MCF 10A (cell line): ENCODE results near the gene MMADHC. TPM values are rescaled to one million over a fixed set of nuclear protein-coding genes. Genes with fewer than 3 reads are reported as not detected.

Experiments
- Bru-seq: library from RNA; stranded (reverse); fragments of 400-500 nt; gene quantifications from one replicate; lab custom pipeline; 2021; lab: Mats Ljungman, UMichigan
- BruChase-seq, 2 experiments: library from RNA; stranded (reverse); fragments of 400-500 nt; gene quantifications; one replicate each; lab custom pipeline; 2021; lab: Mats Ljungman, UMichigan
- BruUV-seq: library from RNA; stranded (reverse); fragments of 400-500 nt; replicated peaks from 2 replicates; lab custom pipeline; 2021; lab: Mats Ljungman, UMichigan
- CTCF ChIA-PET: fragments of 300-600 bp; sonication (Branson Sonifier 250); formaldehyde crosslinking; extraction: SDS; loops from one replicate; lab custom pipeline; 2021; ENCODE audit warnings: antibody characterized with exemption, inconsistent platforms; lab: Yijun Ruan, JAX
- POLR2A ChIA-PET: fragments of 300-600, 350-650 bp; sonication (Branson Sonifier 250); formaldehyde crosslinking; extraction: SDS; loops from one replicate; lab custom pipeline; 2020; ENCODE audit warnings: antibody characterized with exemption, inconsistent platforms; lab: Yijun Ruan, JAX
- DNase-seq: peaks from one replicate; pipeline ENCODE4 v3.0.0-alpha.2; 2018; ENCODE audit not compliant: unreplicated experiment
- H3K27ac Mint-ChIP-seq: one replicate; pipeline ENCODE4 v1.8.0; 2022; ENCODE audit warnings: mild to moderate bottlenecking, low read depth, mixed read lengths; ENCODE audit not compliant: unreplicated experiment
- H3K27me3 Mint-ChIP-seq: one replicate; pipeline ENCODE4 v1.8.0; 2022; ENCODE audit warnings: mixed read lengths; ENCODE audit not compliant: insufficient read depth, unreplicated experiment
- H3K36me3 Mint-ChIP-seq: one replicate; pipeline ENCODE4 v1.8.0; 2022; ENCODE audit warnings: mild to moderate bottlenecking, moderate library complexity, mixed read lengths; ENCODE audit not compliant: insufficient read depth, unreplicated experiment
- H3K4me1 Mint-ChIP-seq: one replicate; pipeline ENCODE4 v1.8.0; 2022; ENCODE audit warnings: mixed read lengths; ENCODE audit not compliant: insufficient read depth, unreplicated experiment
- H3K4me3 Mint-ChIP-seq: one replicate; pipeline ENCODE4 v1.8.0; 2022; ENCODE audit warnings: mild to moderate bottlenecking, moderate library complexity, mixed read lengths; ENCODE audit not compliant: unreplicated experiment
- H3K9me3 Mint-ChIP-seq: one replicate; pipeline ENCODE4 v1.8.0; 2022; ENCODE audit warnings: mixed read lengths; ENCODE audit not compliant: unreplicated experiment
- CTCF ChIP-seq: fragments of 200-600 bp; IDR thresholded peaks from one replicate; pipeline ENCODE4 v1.8.0; 2022; ENCODE audit warnings: antibody characterized with exemption, mild to moderate bottlenecking; ENCODE audit not compliant: unreplicated experiment
- intact Hi-C: fragments of 100-400 bp; cut with micrococcal nuclease; formaldehyde crosslinking; loops from 2 replicates; pipeline ENCODE4 v1.14.1; 2022
- long read RNA-seq: library from polyadenylated mRNA; stranded (forward); transcript quantifications from one replicate; pipeline ENCODE4 v2.0.0, GENCODE V29; 2022
- total RNA-seq: library from RNA; stranded (reverse); gene quantifications from 2 replicates; pipeline ENCODE4 v1.2.3, GENCODE V29; 2022

The MMADHC gene
- total RNA-seq (151 and 156 TPM in 2 replicates), Bru-seq, nascent RNA (percentile 97 among the genes with signal in this experiment), BruChase-seq, experiment 1, labeled RNA remaining after a 6-hour chase (percentile 97 among the genes with signal in this experiment), BruChase-seq, experiment 2, labeled RNA remaining after a 2-hour chase (percentile 96 among the genes with signal in this experiment)
- long read RNA-seq, transcript MMADHC-201 (8 exons, 1,436 nt) = major isoform, 288 of 315 reads
- long read RNA-seq, partial matches to known transcripts = 9 of 315 reads
- long read RNA-seq, other reads (novel, unspliced or antisense) = 14 of 315 reads

GRCh38 chr2:149587220-149587949 is at the start of gene MMADHC:
MMADHC (minus strand) TSS chr2:149587775; CDS start chr2:149587097, 678 bp downstream.
- H3K36me3 Mint-ChIP-seq = peaks cover 40% of the 10 kb centered on the region
- peaks cover 21% of the 10 kb centered on the region for H3K4me1 Mint-ChIP-seq
- DNase-seq = peak; percentile 95
- peak within 1 kb of the TSS; percentile 93 for H3K4me3 Mint-ChIP-seq
- H3K27me3 Mint-ChIP-seq = no peaks in the 10 kb centered on the region
- peak within 1 kb of the TSS; percentile 99 for H3K27ac Mint-ChIP-seq
- intact Hi-C loops = loop anchor here (10.0 kb wide), 1 partner anchor 943 kb away; the partner anchor contains the start of gene EPC2
- ChIA-PET CTCF (interaction anchor here (0.6 to 2.1 kb wide), 5 partner anchors 9 to 1651 kb away, joined by 3 to 8 read pairs (median 3); no protein-coding TSS in a partner anchor), POLR2A (interaction anchor here (0.6 to 3.1 kb wide), 16 partner anchors 8 to 1822 kb away, joined by 3 to 41 read pairs (median 4); partner anchors contain the start of genes MBD5, ORC4 and RIF1)
- no peaks in the 10 kb centered on the region for H3K9me3 Mint-ChIP-seq
- no peak for TF ChIP-seq CTCF
- no TSS peak for BruUV-seq

GRCh38 chr2:149634103-149634502 is 46.5 kb upstream of the MMADHC start:
- no peaks in the 10 kb centered on the region for H3K9me3 Mint-ChIP-seq
- CTCF ChIA-PET = interaction anchor here (0.6 kb wide), 1 partner anchor 1258 kb away, joined by 3 read pairs; no protein-coding TSS in a partner anchor
- POLR2A ChIA-PET = no interaction called here
- no peaks in the 10 kb centered on the region for H3K4me1 Mint-ChIP-seq
- BruUV-seq = no TSS peak
- DNase-seq = no peak
- no peaks in the 10 kb centered on the region for H3K36me3 Mint-ChIP-seq
- no peaks in the 10 kb centered on the region for H3K27me3 Mint-ChIP-seq
- TF ChIP-seq CTCF = no peak
- no peak overlapping the region for H3K4me3 Mint-ChIP-seq
- intact Hi-C loops = no loop called here
- H3K27ac Mint-ChIP-seq = no peak overlapping the region

- no peak overlapping the region for H3K27ac Mint-ChIP-seq
- H3K4me1 Mint-ChIP-seq = no peaks in the 10 kb centered on the region
- POLR2A ChIA-PET = no interaction called here
- intact Hi-C loops = no loop called here
- H3K36me3 Mint-ChIP-seq = no peaks in the 10 kb centered on the region
- CTCF ChIA-PET = no interaction called here
- no peaks in the 10 kb centered on the region for H3K9me3 Mint-ChIP-seq
- no peak for TF ChIP-seq CTCF
- no peak for DNase-seq
- no peaks in the 10 kb centered on the region for H3K27me3 Mint-ChIP-seq
- no TSS peak for BruUV-seq
- no peak overlapping the region for H3K4me3 Mint-ChIP-seq
Observed at GRCh38 chr2:149630445-149630844, 42.9 kb upstream of the MMADHC start.

- Mint-ChIP-seq H3K4me1 (no peaks in the 10 kb centered on the region), H3K4me3 (no peak overlapping the region), H3K9me3 (no peaks in the 10 kb centered on the region), H3K36me3 (no peaks in the 10 kb centered on the region), H3K27me3 (no peaks in the 10 kb centered on the region), H3K27ac (no peak overlapping the region)
- DNase-seq = no peak
- no TSS peak for BruUV-seq
- POLR2A ChIA-PET = no interaction called here
- CTCF ChIA-PET = interaction anchor here (1.2 kb wide), 1 partner anchor 25 kb away, joined by 3 read pairs; no protein-coding TSS in a partner anchor
- intact Hi-C loops = no loop called here
- TF ChIP-seq CTCF = no peak
Observed at GRCh38 chr2:149629026-149629425, 41.5 kb upstream of the MMADHC start.
